CD14-positive monocyte (primary cell): ENCODE data around the gene GRIK4. TPM values are rescaled to one million over a fixed set of nuclear protein-coding genes. Genes with fewer than 3 reads are reported as not detected.

Source experiments
- DNase-seq, 3 donors: peaks; one replicate each; pipeline ENCODE4 v3.0.0-alpha.2; 2011 to 2022
- H2AFZ ChIP-seq: 2 replicates; pipeline ENCODE4 v1.6.0; 2012; ENCODE audit warnings: mild to moderate bottlenecking, low read depth, low read length, inconsistent platforms; ENCODE audit not compliant: insufficient read depth, poor library complexity, severe bottlenecking
- H3K27ac ChIP-seq, 2 donors: 1 replicate in 1 of 2; 2 replicates in 1 of 2; pipeline ENCODE4 v1.5.1; 2012 to 2013; ENCODE audit warnings: low read length in 2 of 2, control low read depth in 1 of 2, inconsistent platforms in 1 of 2, low read depth in 1 of 2, mild to moderate bottlenecking in 1 of 2
- H3K27me3 ChIP-seq, 2 donors: one replicate each; pipeline versions ENCODE4 v1.6.0 to v1.6.1; 2011 to 2013; ENCODE audit warnings: low read length in 2 of 2; ENCODE audit not compliant: control insufficient read depth in 2 of 2, insufficient read depth in 2 of 2
- H3K36me3 ChIP-seq, 2 donors: replicated peaks in 1 of 2; 1 replicate in 1 of 2; 2 replicates in 1 of 2; pipeline versions ENCODE4 v1.5.1 to v1.6.1; 2012 to 2013; ENCODE audit warnings: low read length in 2 of 2, control low read depth in 1 of 2, inconsistent platforms in 1 of 2, mild to moderate bottlenecking in 1 of 2; ENCODE audit not compliant: insufficient read depth in 2 of 2, control insufficient read depth in 1 of 2
- H3K4me1 ChIP-seq, 2 donors: 1 replicate in 1 of 2; 2 replicates in 1 of 2; pipeline versions ENCODE4 v1.5.1 to v1.6.1; 2012 to 2013; ENCODE audit warnings: low read length in 2 of 2, control low read depth in 1 of 2, inconsistent platforms in 1 of 2, mild to moderate bottlenecking in 1 of 2, moderate library complexity in 1 of 2; ENCODE audit not compliant: insufficient read depth in 2 of 2, control insufficient read depth in 1 of 2
- H3K4me2 ChIP-seq: replicated peaks from 2 replicates; pipeline ENCODE3; 2012; ENCODE audit warnings: low read length, moderate library complexity, mild to moderate bottlenecking; ENCODE audit not compliant: poor library complexity, severe bottlenecking; ENCODE audit errors: extremely low read depth
- H3K4me3 ChIP-seq, 3 experiments: fragments of 200-600 bp in 1 of 3; sonication (generic) in 1 of 3; replicated peaks in 1 of 3; 1 replicate in 2 of 3; 2 replicates in 1 of 3; pipeline ENCODE4 v1.5.1; 2011 to 2013; ENCODE audit warnings: low read length in 3 of 3, mild to moderate bottlenecking in 3 of 3, control low read depth in 2 of 3, low read depth in 2 of 3, inconsistent platforms in 1 of 3, moderate library complexity in 1 of 3
- H3K79me2 ChIP-seq: 2 replicates; pipeline ENCODE4 v1.6.0; 2012; ENCODE audit warnings: mild to moderate bottlenecking, control low read depth, inconsistent platforms, low read length, moderate library complexity; ENCODE audit not compliant: insufficient read depth
- H3K9ac ChIP-seq: 2 replicates; pipeline ENCODE4 v1.6.0; 2017; ENCODE audit warnings: low read length, mild to moderate bottlenecking; ENCODE audit not compliant: insufficient read depth, poor library complexity, severe bottlenecking
- H3K9me3 ChIP-seq, 2 donors: replicated peaks in 1 of 2; 1 replicate in 1 of 2; 2 replicates in 1 of 2; pipeline versions ENCODE4 v1.5.1 to v1.6.1; 2012 to 2013; ENCODE audit warnings: low read length in 2 of 2, control low read depth in 1 of 2; ENCODE audit not compliant: control insufficient read depth in 1 of 2, insufficient read depth in 1 of 2
- H4K20me1 ChIP-seq: 2 replicates; pipeline ENCODE4 v1.6.0; 2012; ENCODE audit warnings: mild to moderate bottlenecking, low read length, control low read depth, moderate library complexity; ENCODE audit not compliant: insufficient read depth
- H3K27ac Mint-ChIP-seq, 7 donors: one replicate each; pipeline ENCODE4 v1.8.0; 2020; ENCODE audit warnings: mild to moderate bottlenecking in 7 of 7, mixed read lengths in 7 of 7, moderate library complexity in 6 of 7, inconsistent platforms in 2 of 7
- H3K27me3 Mint-ChIP-seq, 3 donors: one replicate each; pipeline ENCODE4 v1.8.0; 2021 to 2022; ENCODE audit warnings: low read depth in 3 of 3, mild to moderate bottlenecking in 3 of 3, mixed read lengths in 3 of 3, moderate library complexity in 3 of 3, inconsistent platforms in 1 of 3
- H3K36me3 Mint-ChIP-seq, 2 donors: one replicate each; pipeline ENCODE4 v1.8.0; 2020; ENCODE audit warnings: mixed read lengths in 2 of 2, inconsistent platforms in 1 of 2, mild to moderate bottlenecking in 1 of 2
- H3K4me1 Mint-ChIP-seq: one replicate; pipeline ENCODE4 v1.8.0; 2020; ENCODE audit warnings: mild to moderate bottlenecking, mixed read lengths
- H3K4me3 Mint-ChIP-seq, 2 donors: one replicate each; pipeline ENCODE4 v1.8.0; 2020; ENCODE audit warnings: mild to moderate bottlenecking in 2 of 2, mixed read lengths in 2 of 2, moderate library complexity in 1 of 2
- H3K9me3 Mint-ChIP-seq, 7 donors: one replicate each; pipeline ENCODE4 v1.8.0; 2020 to 2022; ENCODE audit warnings: mixed read lengths in 7 of 7, mild to moderate bottlenecking in 6 of 7, moderate library complexity in 6 of 7, inconsistent platforms in 2 of 7
- CTCF ChIP-seq: fragments of 200-600 bp; IDR thresholded peaks from one replicate; pipeline ENCODE4 v1.8.0; 2022; ENCODE audit warnings: antibody characterized with exemption, mild to moderate bottlenecking
- WGBS: methylation state at CpG from one replicate; pipeline ENCODE4 v1.1.5; 2013; ENCODE audit warnings: missing lambda C conversion rate; ENCODE audit not compliant: insufficient coverage; 5-methylcytosine and 5-hydroxymethylcytosine counted together
- intact Hi-C, 2 donors: fragments of 100-400 bp; cut with micrococcal nuclease; formaldehyde crosslinking; loops; one replicate each; pipeline versions ENCODE4 v1.15.0 to v1.15.1; 2023
- polyA plus RNA-seq, 3 donors: library from polyadenylated mRNA; depleted of rRNA in 1 of 3; unstranded in 2 of 3; stranded (reverse) in 1 of 3; fragments of 300-500 nt in 2 of 3; fragments of >200 nt in 1 of 3; fragmentation: Illumina TruSeq in 2 of 3; gene quantifications; 1 replicate in 2 of 3; 2 replicates in 1 of 3; pipeline ENCODE4 v1.2.3, GENCODE V29; 2012 to 2021

Gene GRIK4
- polyA plus RNA-seq, 3 donors, result not detected

- Mint-ChIP-seq H3K27me3 (no peaks in the 10 kb centered on the region), H3K4me1 (no peaks in the 10 kb centered on the region), H3K27ac (no peak overlapping the region), H3K36me3 (no peaks in the 10 kb centered on the region), H3K4me3 (no peak overlapping the region), H3K9me3 (no peaks in the 10 kb centered on the region)
- H3K9ac ChIP-seq, result no peak overlapping the region
- no peak for DNase-seq
- H4K20me1 ChIP-seq, result peaks cover 3% of the 10 kb centered on the region
- no peak overlapping the region for H3K4me3 ChIP-seq
- H3K27ac ChIP-seq, result no peak overlapping the region
- TF ChIP-seq CTCF, result no peak
- H2AFZ ChIP-seq, result no peak overlapping the region
- H3K4me2 ChIP-seq, result no peak overlapping the region
- H3K27me3 ChIP-seq, result no peaks in the 10 kb centered on the region
- no peaks in the 10 kb centered on the region for H3K36me3 ChIP-seq
- H3K79me2 ChIP-seq, result no peaks in the 10 kb centered on the region
- no peaks in the 10 kb centered on the region for H3K9me3 ChIP-seq
- H3K4me1 ChIP-seq, result no peaks in the 10 kb centered on the region
- intact Hi-C loops, result no loop called here
- WGBS, result no CpG with 5 or more reads among the region's 1 CpG
These were observed 525.5 kb downstream of the GRIK4 start for GRCh38 chr11:121037016-121037415.

Other genes with a start within 250 kb of the GRIK4 start
- gene TLCD5, start 186.4 kb upstream of the GRIK4 start, polyA plus RNA-seq, result not detected
- gene ARHGEF12, start 175.3 kb upstream of the GRIK4 start, polyA plus RNA-seq, result under 1 TPM; 0.25 to 0.87 (median 0.27) TPM